MM.1S (cell line): ENCODE measurements around the gene HAND2.

Experiments
- EZH2 ChIP-seq: fragments of 300-600 bp; sonication (generic); optimal IDR thresholded peaks from 2 replicates; pipeline ENCODE3; 2017; ENCODE audit warnings: low read depth, mild to moderate bottlenecking, antibody characterized with exemption, low read length, mixed read lengths
- EZH2phosphoT487 ChIP-seq: fragments of 300-600 bp; sonication (generic); IDR thresholded peaks from 2 replicates; pipeline ENCODE4 v1.6.1; 2018; ENCODE audit warnings: antibody characterized with exemption, low read length
- TF ChIP-seq, protein P1 (sequence below): fragments of 300-600 bp; sonication (generic); IDR thresholded peaks from 2 replicates; pipeline ENCODE4 v1.5.1; 2016; ENCODE audit warnings: antibody characterized with exemption, low read length, mixed read lengths

GRCh38 chr4:173536808-173537429 lies 6.9 kb upstream of the HAND2 start:
- TF ChIP-seq, protein P1, sequence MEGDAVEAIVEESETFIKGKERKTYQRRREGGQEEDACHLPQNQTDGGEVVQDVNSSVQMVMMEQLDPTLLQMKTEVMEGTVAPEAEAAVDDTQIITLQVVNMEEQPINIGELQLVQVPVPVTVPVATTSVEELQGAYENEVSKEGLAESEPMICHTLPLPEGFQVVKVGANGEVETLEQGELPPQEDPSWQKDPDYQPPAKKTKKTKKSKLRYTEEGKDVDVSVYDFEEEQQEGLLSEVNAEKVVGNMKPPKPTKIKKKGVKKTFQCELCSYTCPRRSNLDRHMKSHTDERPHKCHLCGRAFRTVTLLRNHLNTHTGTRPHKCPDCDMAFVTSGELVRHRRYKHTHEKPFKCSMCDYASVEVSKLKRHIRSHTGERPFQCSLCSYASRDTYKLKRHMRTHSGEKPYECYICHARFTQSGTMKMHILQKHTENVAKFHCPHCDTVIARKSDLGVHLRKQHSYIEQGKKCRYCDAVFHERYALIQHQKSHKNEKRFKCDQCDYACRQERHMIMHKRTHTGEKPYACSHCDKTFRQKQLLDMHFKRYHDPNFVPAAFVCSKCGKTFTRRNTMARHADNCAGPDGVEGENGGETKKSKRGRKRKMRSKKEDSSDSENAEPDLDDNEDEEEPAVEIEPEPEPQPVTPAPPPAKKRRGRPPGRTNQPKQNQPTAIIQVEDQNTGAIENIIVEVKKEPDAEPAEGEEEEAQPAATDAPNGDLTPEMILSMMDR = no peak
- TF ChIP-seq EZH2 = no peak
- TF ChIP-seq EZH2phosphoT487 = no peak
